HL-60 (cell line): ENCODE results near the gene BEX2.
A peak's percentile ranks its signal among the peaks of the same experiment; 100 is the strongest.
"Not testable (repeated sequence)": the region's sequence is repeated elsewhere in the genome, so short reads cannot be mapped to it uniquely, and the experiment has no call there.

Experiments
- DNase-seq, 2 experiments: peaks; one replicate each; pipeline ENCODE4 v3.0.0-alpha.2; 2010 to 2020; ENCODE audit warnings: low read depth in 1 of 2, low spot score in 1 of 2
- H3K27ac ChIP-seq: fragments of 250-450 bp; sonication (Bioruptor Pico); replicated peaks from 2 replicates; pipeline ENCODE4 v1.5.1; 2020; ENCODE audit warnings: mild to moderate bottlenecking, moderate library complexity
- H3K27me3 ChIP-seq: fragments of 250-450 bp; sonication (Bioruptor Pico); 2 replicates; pipeline ENCODE4 v1.5.1; 2021; ENCODE audit warnings: mild to moderate bottlenecking, moderate library complexity; ENCODE audit not compliant: insufficient read depth, poor library complexity, severe bottlenecking
- H3K4me3 ChIP-seq: replicated peaks from 2 replicates; pipeline ENCODE4 v1.5.1; 2011; ENCODE audit warnings: mild to moderate bottlenecking, control low read depth, low read length; ENCODE audit not compliant: insufficient read depth
- CTCF ChIP-seq: IDR thresholded peaks from one replicate; pipeline ENCODE4 v1.5.1; 2011; ENCODE audit warnings: low read length, control low read depth, inconsistent platforms; ENCODE audit not compliant: insufficient read depth
- GABPA ChIP-seq: IDR thresholded peaks from 2 replicates; pipeline ENCODE4 v1.6.1; 2012; ENCODE audit warnings: low read depth
- POLR2AphosphoS5 ChIP-seq: IDR thresholded peaks from 2 replicates; pipeline ENCODE4 v1.6.1; 2012; ENCODE audit warnings: low read depth
- REST ChIP-seq: IDR thresholded peaks from 2 replicates; pipeline ENCODE4 v1.6.1; 2012; ENCODE audit warnings: low read depth; ENCODE audit not compliant: insufficient replicate concordance
- SPI1 ChIP-seq: IDR thresholded peaks from 2 replicates; pipeline ENCODE4 v1.6.1; 2012; ENCODE audit warnings: low read depth, mild to moderate bottlenecking, borderline replicate concordance

BEX2 gene

GRCh38 chrX:103329991-103330390 is 19.2 kb upstream of the BEX2 start, which contains the start of gene TCEAL7:
TCEAL7 (plus strand) TSS chrX:103330239; CDS start chrX:103331404, 1,165 bp downstream.
- DNase-seq: no peak
- no peak within 1 kb of the TSS for H3K4me3 ChIP-seq
- no peak within 1 kb of the TSS for H3K27ac ChIP-seq
- peaks cover 19% of the 10 kb centered on the region for H3K27me3 ChIP-seq
- TF ChIP-seq POLR2AphosphoS5 (no peak), REST (no peak), CTCF (no peak), SPI1 (no peak), GABPA (no peak)

DNA sequence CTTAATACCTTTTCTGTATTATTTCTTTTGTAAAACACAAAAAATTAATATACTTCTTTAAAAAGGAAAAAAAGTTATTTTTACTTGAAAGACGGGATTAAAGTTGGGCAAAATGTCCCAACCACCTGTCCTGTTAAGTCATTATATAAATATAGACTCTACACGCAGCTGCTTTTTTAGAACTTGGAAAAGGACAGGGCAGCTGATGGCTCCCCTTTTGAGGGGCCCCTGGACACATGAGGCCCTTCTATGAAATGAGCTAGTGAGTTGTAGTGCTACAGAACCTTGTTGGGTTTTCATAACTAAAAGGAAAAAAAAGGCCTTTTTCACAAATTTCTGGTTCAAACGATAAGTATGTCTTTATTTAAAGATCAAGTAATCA is 600 bp upstream of the BEX2 start:
- Histone ChIP-seq H3K27ac (no peak overlapping the region), H3K4me3 (no peak overlapping the region), H3K27me3 (peaks cover 9% of the 10 kb centered on the region)
- no peak for TF ChIP-seq SPI1
- no peak for TF ChIP-seq REST
- TF ChIP-seq POLR2AphosphoS5: no peak
- no peak for DNase-seq

DNA sequence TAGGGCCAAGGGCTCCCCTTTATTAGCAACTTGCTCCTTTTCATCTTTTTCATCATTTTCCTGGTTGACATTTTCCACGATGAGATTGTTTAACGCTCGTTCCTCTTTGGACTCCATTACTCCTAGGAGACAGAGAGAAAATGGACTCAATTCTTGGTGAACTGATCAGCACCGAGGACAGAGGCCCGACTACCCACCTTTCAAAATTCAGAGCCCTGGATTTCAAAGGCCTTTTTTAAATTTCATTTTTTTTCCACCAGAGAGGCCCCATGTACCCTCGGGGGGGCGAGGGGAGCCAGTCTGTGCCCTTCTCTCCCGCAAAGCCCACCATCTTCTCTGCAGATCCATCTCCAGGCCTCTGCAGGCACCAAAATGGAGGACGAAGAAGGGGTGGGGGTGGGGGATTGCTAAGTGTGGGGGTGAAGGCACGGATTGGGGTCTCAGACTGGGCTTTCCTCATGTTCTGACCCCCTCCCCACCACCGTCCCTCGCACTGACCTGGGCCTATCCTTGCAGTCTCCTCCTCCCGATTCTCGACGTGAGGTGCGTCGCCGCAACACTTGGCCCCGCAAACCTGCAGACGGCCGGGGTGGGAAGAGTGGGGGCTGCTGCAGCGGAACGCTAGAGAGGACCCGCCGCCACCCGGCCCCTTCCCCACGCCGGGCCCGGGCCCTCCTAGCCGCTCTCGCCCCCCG is 783 bp downstream of the BEX2 start:
- Histone ChIP-seq H3K4me3 (no peak overlapping the region), H3K27ac (no peak overlapping the region), H3K27me3 (peaks cover 10% of the 10 kb centered on the region)
- no peak for DNase-seq
- TF ChIP-seq REST (peak; percentile 69), CTCF (no peak)

GRCh38 chrX:103305666-103306065 is 5.1 kb downstream of the BEX2 start:
- H3K4me3 ChIP-seq, H3K27ac ChIP-seq, DNase-seq: not testable (repeated sequence)
- peaks cover 13% of the 10 kb centered on the region for H3K27me3 ChIP-seq
